ENCODE data around the gene CARM1. TPM values are rescaled to one million over a fixed set of nuclear protein-coding genes. Genes with fewer than 3 reads are reported as not detected.
A peak's percentile ranks its signal among the peaks of the same experiment; 100 is the strongest.

Gene CARM1
- total and polyA plus RNA-seq, 2 of the 13 experiments (the other 11 are each of a cell fraction or from before 2014, with no cell fraction given): 27.6 to 55.8 TPM

- TF ChIP-seq HNF4A (CRISPR knock-in tag; IDR thresholded peaks at IDR 0.05): no peak
- 0 out of 2 replicates have a peak, but pooled peaks have one; percentile 3 for TF ChIP-seq ZNF350 (CRISPR knock-in tag; IDR thresholded peaks at IDR 0.05; ENCODE audit: borderline replicate concordance, low read depth)
- 0 out of 2 replicates have a peak, but pooled peaks have one; percentile 8 for TF ChIP-seq ZBTB43 (CRISPR knock-in tag; conservative IDR thresholded peaks at IDR 0.05)
- no peak for TF ChIP-seq ZNF251 (CRISPR knock-in tag; IDR thresholded peaks at IDR 0.05)
- TF ChIP-seq MAX (IDR thresholded peaks at IDR 0.05): peak; percentile 42; the same call in 1 of the 2 replicates
- no peak for TF ChIP-seq ZFP91 (CRISPR knock-in tag; IDR thresholded peaks at IDR 0.05; ENCODE audit: borderline replicate concordance)
- TF ChIP-seq ATF7-NPFF (CRISPR knock-in tag; IDR thresholded peaks at IDR 0.05; ENCODE audit: low read depth): no peak
- TF ChIP-seq, protein P1, sequence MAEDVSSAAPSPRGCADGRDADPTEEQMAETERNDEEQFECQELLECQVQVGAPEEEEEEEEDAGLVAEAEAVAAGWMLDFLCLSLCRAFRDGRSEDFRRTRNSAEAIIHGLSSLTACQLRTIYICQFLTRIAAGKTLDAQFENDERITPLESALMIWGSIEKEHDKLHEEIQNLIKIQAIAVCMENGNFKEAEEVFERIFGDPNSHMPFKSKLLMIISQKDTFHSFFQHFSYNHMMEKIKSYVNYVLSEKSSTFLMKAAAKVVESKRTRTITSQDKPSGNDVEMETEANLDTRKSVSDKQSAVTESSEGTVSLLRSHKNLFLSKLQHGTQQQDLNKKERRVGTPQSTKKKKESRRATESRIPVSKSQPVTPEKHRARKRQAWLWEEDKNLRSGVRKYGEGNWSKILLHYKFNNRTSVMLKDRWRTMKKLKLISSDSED (CRISPR knock-in tag; IDR thresholded peaks at IDR 0.05): 0 out of 2 replicates have a peak, but pooled peaks have one; percentile 53
Measured at GRCh38 chr19:10927730-10928562, 56.6 kb downstream of the CARM1 start (continued).
